Ishikawa (cell line): Measurements from ENCODE around the gene HABP4.

Source experiments
- CEBPB ChIP-seq: IDR thresholded peaks from 2 replicates; pipeline ENCODE4 v1.6.1; 2012
- FOXM1 ChIP-seq: IDR thresholded peaks from 2 replicates; pipeline ENCODE4 v1.6.1; 2012; ENCODE audit warnings: low read depth, borderline replicate concordance
- NFIC ChIP-seq: IDR thresholded peaks from 2 replicates; pipeline ENCODE4 v1.6.1; 2012
- REST ChIP-seq: IDR thresholded peaks from 2 replicates; pipeline ENCODE4 v1.6.1; 2012; ENCODE audit warnings: low read depth, mild to moderate bottlenecking

GRCh38 chr9:96460882-96461281, 10.9 kb downstream of the HABP4 start:
- TF ChIP-seq FOXM1 (no peak), REST (no peak), CEBPB (no peak), NFIC (no peak)
